Measurements from ENCODE around the gene GRB10. TPM values are rescaled to one million over a fixed set of nuclear protein-coding genes. Genes with fewer than 3 reads are reported as not detected.
A peak's percentile ranks its signal among the peaks of the same experiment; 100 is the strongest.

Gene GRB10
- total RNA-seq, 1 donor from 2014 or later = 106 TPM

GRCh38 chr7:50655490-50655889 lies 127.2 kb downstream of the GRB10 start:
- DNase-seq (ENCODE audit: low spot score) = no peak

GRCh38 chr7:50655020-50655419 lies 127.7 kb downstream of the GRB10 start:
- no peak for DNase-seq (ENCODE audit: low spot score)

- peak; percentile 70 for DNase-seq (ENCODE audit: low spot score)
Observed at GRCh38 chr7:50653981-50654425, 128.7 kb downstream of the GRB10 start.

GRCh38 chr7:50653126-50653864 lies 129.4 kb downstream of the GRB10 start:
- DNase-seq (ENCODE audit: low spot score) = no peak

- DNase-seq (ENCODE audit: low spot score) = no peak
Observed at GRCh38 chr7:50652400-50653125, 130.1 kb downstream of the GRB10 start.

GRCh38 chr7:50651271-50651989 lies 131.3 kb downstream of the GRB10 start:
- no peak for DNase-seq (ENCODE audit: low spot score)

GRCh38 chr7:50650057-50650664 lies 132.5 kb downstream of the GRB10 start:
- DNase-seq (ENCODE audit: low spot score) = no peak

- DNase-seq (ENCODE audit: low spot score) = no peak
Observed at GRCh38 chr7:50649259-50649885, 133.3 kb downstream of the GRB10 start.

- DNase-seq (ENCODE audit: low spot score) = no peak
Observed at GRCh38 chr7:50648570-50649169, 134.0 kb downstream of the GRB10 start.

GRCh38 chr7:50648076-50648475 lies 134.6 kb downstream of the GRB10 start:
- no peak for DNase-seq (ENCODE audit: low spot score)

GRCh38 chr7:50647286-50647980 lies 135.3 kb downstream of the GRB10 start:
- DNase-seq (ENCODE audit: low spot score) = no peak

GRCh38 chr7:50646069-50646468 lies 136.6 kb downstream of the GRB10 start:
- no peak for DNase-seq (ENCODE audit: low spot score)

GRCh38 chr7:50645186-50645585 lies 137.5 kb downstream of the GRB10 start:
- DNase-seq (ENCODE audit: low spot score) = no peak

- no peak for DNase-seq (ENCODE audit: low spot score)
Observed at GRCh38 chr7:50644586-50644985, 138.1 kb downstream of the GRB10 start.

- DNase-seq (ENCODE audit: low spot score) = no peak
Observed at GRCh38 chr7:50644114-50644513, 138.6 kb downstream of the GRB10 start.

- DNase-seq (ENCODE audit: low spot score) = no peak
Observed at GRCh38 chr7:50641442-50642405, 141.0 kb downstream of the GRB10 start.

GRCh38 chr7:50640779-50641178 lies 141.9 kb downstream of the GRB10 start:
- DNase-seq (ENCODE audit: low spot score) = no peak

GRCh38 chr7:50640256-50640655 lies 142.4 kb downstream of the GRB10 start:
- DNase-seq (ENCODE audit: low spot score) = no peak
